ACC112 (cell line): ENCODE data around the gene HLA-DOB.

Experiments used
- H2AFZ ChIP-seq: fragments of 200-600 bp; sonication (generic); one replicate; pipeline ENCODE4 v1.6.0; 2017; ENCODE audit warnings: antibody characterized with exemption, low read length; ENCODE audit not compliant: unreplicated experiment
- H3K27ac ChIP-seq: fragments of 200-600 bp; sonication (generic); 2 replicates; pipeline ENCODE4 v1.5.1; 2014; ENCODE audit warnings: low read depth, mild to moderate bottlenecking, antibody characterized with exemption, low read length, moderate library complexity
- H3K27me3 ChIP-seq: fragments of 200-600 bp; sonication (generic); 2 replicates; pipeline ENCODE4 v1.6.1; 2014; ENCODE audit warnings: mild to moderate bottlenecking, antibody characterized with exemption, low read length, moderate library complexity, mixed read lengths; ENCODE audit not compliant: insufficient read depth
- H3K36me3 ChIP-seq: fragments of 200-600 bp; sonication (generic); 2 replicates; pipeline ENCODE4 v1.6.1; 2016; ENCODE audit warnings: mild to moderate bottlenecking, antibody characterized with exemption, low read length, moderate library complexity, mixed read lengths; ENCODE audit not compliant: insufficient read depth
- H3K4me1 ChIP-seq: fragments of 200-600 bp; sonication (generic); one replicate; pipeline ENCODE4 v1.6.1; 2016; ENCODE audit warnings: low read length, mixed read lengths; ENCODE audit not compliant: insufficient read depth, unreplicated experiment, control insufficient read depth
- H3K4me3 ChIP-seq: fragments of 200-600 bp; sonication (generic); 2 replicates; pipeline ENCODE4 v1.5.1; 2014; ENCODE audit warnings: mild to moderate bottlenecking, low read depth, low read length
- H3K79me2 ChIP-seq: fragments of 200-600 bp; sonication (generic); one replicate; pipeline ENCODE4 v1.6.0; 2016; ENCODE audit warnings: low read length; ENCODE audit not compliant: control insufficient read depth, unreplicated experiment, insufficient read depth

Gene HLA-DOB

DNA sequence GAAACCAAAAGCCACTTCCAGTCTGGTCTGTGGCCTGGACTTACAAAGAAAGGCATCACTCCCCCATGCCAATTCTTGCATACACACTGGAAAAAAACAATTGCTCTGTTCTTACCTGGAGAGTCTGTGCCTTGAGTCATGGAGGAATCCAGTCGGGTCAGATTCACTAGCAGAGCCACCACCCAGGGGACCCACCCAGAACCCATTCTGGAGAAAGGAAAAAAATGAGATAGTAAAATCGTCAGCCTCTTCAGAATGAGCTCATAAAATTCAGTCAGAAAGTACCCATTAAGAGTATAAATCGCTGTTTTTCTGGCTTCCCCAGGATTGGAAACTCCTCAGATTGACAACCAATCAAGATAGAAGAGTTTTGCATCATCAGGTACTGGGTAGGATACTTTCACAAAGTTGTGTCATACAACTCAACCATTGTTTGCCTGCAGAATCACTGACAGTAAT, at the start of gene HLA-DOB:
TSS of gene HLA-DOB (minus strand) at position 257 of the 459 bp plus-strand sequence. CDS start at position 206, 51 bp downstream.
- Histone ChIP-seq H3K79me2 (no peaks in the 10 kb centered on the region), H3K36me3 (no peaks in the 10 kb centered on the region), H3K4me1 (peaks cover 11% of the 10 kb centered on the region), H3K27me3 (no peaks in the 10 kb centered on the region), H2AFZ (no peak within 1 kb of the TSS), H3K27ac (no peak within 1 kb of the TSS), H3K4me3 (no peak within 1 kb of the TSS)

DNA sequence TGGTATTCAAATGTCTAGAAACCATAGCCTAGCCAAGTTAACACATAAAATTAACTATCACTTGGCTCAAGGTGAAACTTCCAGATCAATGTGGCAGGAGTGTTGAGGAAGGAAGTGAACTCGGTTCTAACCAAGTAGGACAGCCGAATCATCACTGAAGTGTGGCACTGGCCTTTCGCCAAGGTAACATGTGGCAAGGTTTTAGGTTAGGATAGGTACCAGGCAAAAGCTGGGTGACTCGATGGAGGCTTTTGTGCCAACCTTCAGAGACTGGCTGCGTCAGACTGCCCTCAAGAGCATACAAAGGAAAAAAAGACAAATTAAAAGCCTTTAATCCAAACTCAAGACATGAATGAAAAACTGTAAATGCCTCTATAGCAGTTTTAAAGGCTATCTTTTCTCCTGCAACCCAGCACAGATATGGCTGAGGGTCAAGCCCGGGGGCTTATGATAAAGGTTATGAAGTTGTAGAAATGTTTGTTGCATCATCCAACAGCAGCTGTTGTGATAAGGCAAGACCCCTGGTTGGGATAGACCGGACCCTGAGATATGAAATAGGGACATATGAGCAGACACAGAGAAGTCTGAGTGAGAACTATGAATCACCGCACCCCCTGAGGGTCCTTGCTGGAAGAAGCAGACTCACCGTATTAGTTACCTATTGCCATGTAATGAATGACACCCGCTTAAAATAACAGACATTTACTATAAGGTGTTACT, 49.1 kb upstream of the HLA-DOB start:
- Histone ChIP-seq H3K4me1 (peaks cover 7% of the 10 kb centered on the region), H3K27ac (no peak overlapping the region), H3K4me3 (no peak overlapping the region), H3K79me2 (no peaks in the 10 kb centered on the region), H3K27me3 (no peaks in the 10 kb centered on the region; the same call in none of the 2 replicates), H2AFZ (no peak overlapping the region), H3K36me3 (peaks cover 1% of the 10 kb centered on the region; the same call in 1 of the 2 replicates)

- no peaks in the 10 kb centered on the region for H3K79me2 ChIP-seq
- no peak overlapping the region for H2AFZ ChIP-seq
- H3K36me3 ChIP-seq, result peaks cover 16% of the 10 kb centered on the region
- no peaks in the 10 kb centered on the region for H3K27me3 ChIP-seq
- peaks cover 4% of the 10 kb centered on the region for H3K4me1 ChIP-seq
- no peak overlapping the region for H3K27ac ChIP-seq
- no peak overlapping the region for H3K4me3 ChIP-seq
Measured at GRCh38 chr6:32862725-32863124, 45.9 kb upstream of the HLA-DOB start.

DNA sequence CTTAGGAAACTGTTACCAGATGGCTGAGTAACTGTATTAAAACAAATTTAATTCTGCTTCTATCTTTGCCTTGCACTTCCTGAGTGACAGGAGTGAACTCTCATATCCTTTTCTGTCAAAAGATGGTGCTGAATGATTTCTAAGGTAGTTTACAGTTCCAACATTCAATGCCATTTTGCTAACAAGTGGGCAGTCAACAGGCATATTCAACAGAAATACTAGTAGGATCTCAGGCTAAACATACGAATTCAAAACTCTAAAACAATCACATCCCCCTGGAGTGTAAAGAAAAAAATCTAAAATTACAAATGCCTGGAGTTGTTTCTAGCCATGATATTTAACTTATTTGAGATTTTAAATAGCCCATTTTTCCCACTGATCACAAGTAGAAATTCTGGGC, 43.9 kb upstream of the HLA-DOB start:
- H3K27ac ChIP-seq, result no peak overlapping the region
- no peaks in the 10 kb centered on the region for H3K27me3 ChIP-seq
- peaks cover 8% of the 10 kb centered on the region for H3K4me1 ChIP-seq
- H3K4me3 ChIP-seq, result no peak overlapping the region
- H3K79me2 ChIP-seq, result peaks cover 5% of the 10 kb centered on the region
- H2AFZ ChIP-seq, result no peak overlapping the region
- H3K36me3 ChIP-seq, result peaks cover 21% of the 10 kb centered on the region

GRCh38 chr6:32858194-32858593, 41.4 kb upstream of the HLA-DOB start:
- Histone ChIP-seq H2AFZ (no peak overlapping the region), H3K4me3 (no peak overlapping the region), H3K27me3 (no peaks in the 10 kb centered on the region), H3K36me3 (peaks cover 21% of the 10 kb centered on the region), H3K27ac (no peak overlapping the region), H3K79me2 (peaks cover 21% of the 10 kb centered on the region), H3K4me1 (peaks cover 14% of the 10 kb centered on the region)

DNA sequence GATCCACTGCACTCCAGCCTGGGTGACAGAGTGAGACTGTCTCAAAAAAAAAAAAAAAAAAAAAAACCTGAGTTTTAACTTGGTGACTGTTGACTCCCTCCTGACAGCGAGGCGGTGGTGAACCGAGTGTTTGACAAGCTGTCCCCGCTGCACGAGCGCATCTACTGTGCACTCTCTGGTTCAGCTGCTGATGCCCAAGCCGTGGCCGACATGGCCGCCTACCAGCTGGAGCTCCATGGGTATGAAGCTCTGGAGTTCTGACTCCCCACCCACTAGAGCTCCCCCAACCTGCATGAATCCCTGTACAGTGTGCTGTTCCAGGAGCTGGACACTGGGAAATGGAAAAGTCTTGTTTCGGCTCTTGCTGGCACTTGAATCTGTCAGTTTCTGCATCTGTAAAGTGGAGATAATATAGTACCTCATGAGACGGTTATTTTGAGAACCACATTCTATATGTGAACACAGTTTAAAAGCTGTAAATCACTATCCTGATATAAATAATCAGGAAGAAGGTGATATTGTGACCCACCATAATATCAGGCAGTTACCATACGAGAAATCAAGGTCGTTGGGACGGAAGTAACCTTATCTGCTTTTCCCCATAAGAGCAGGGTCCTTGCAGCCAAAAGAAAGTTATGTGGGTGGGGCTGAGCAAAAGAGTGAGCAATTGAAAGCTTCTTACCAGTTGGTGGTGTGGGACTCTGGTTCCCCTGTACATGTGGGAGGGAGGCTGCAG, 40.5 kb upstream of the HLA-DOB start:
- peaks cover 29% of the 10 kb centered on the region for H3K79me2 ChIP-seq
- peaks cover 21% of the 10 kb centered on the region for H3K36me3 ChIP-seq
- H3K27me3 ChIP-seq, result no peaks in the 10 kb centered on the region
- no peak overlapping the region for H3K4me3 ChIP-seq
- H3K27ac ChIP-seq, result no peak overlapping the region
- no peak overlapping the region for H2AFZ ChIP-seq
- H3K4me1 ChIP-seq, result peaks cover 14% of the 10 kb centered on the region

DNA sequence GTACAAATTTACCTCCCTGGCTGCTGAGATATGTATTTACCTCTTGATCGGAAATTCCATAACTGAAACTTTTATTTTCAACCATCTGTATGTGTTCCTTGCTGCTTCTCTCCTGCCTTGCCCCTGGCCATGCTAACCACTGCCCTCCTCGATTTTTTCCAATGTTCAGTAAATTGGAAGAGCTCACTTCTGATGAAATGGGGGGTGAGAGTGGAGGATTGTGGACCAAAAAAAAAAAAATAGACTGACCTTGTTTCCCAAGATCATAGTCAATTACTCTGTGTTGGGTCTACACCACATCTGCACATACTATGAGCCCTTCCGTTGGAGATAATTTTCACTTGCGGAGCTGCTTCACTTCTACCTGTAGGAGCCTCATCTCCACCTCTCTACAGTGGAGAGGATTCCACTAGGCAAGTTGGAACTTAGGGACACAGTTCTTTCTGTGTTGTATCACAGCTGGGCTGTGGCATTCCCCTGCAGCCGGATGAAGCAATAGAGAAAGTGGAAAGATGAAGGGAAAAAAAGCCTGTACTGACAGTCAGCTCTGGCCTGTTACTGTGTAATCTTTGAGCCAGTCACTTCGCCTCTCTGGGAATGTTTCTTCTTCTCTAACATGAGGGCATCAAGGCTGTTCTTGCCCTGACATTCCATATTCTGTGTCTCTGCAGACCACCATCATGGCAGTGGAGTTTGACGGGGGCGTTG, 38.8 kb upstream of the HLA-DOB start:
- peak overlapping the region; percentile 99 for H3K4me3 ChIP-seq
- H2AFZ ChIP-seq, result no peak overlapping the region
- H3K27me3 ChIP-seq, result no peaks in the 10 kb centered on the region
- peaks cover 24% of the 10 kb centered on the region for H3K4me1 ChIP-seq
- H3K36me3 ChIP-seq, result peaks cover 27% of the 10 kb centered on the region
- H3K27ac ChIP-seq, result no peak overlapping the region
- peaks cover 46% of the 10 kb centered on the region for H3K79me2 ChIP-seq

GRCh38 chr6:32854376-32855178, 37.8 kb upstream of the HLA-DOB start:
- peak overlapping the region; percentile 95 for H3K27ac ChIP-seq
- H3K4me1 ChIP-seq, result peaks cover 24% of the 10 kb centered on the region
- no peaks in the 10 kb centered on the region for H3K27me3 ChIP-seq
- peak overlapping the region; percentile 68 for H2AFZ ChIP-seq
- peak overlapping the region; percentile 99 for H3K4me3 ChIP-seq
- H3K79me2 ChIP-seq, result peaks cover 56% of the 10 kb centered on the region
- H3K36me3 ChIP-seq, result peaks cover 28% of the 10 kb centered on the region

DNA sequence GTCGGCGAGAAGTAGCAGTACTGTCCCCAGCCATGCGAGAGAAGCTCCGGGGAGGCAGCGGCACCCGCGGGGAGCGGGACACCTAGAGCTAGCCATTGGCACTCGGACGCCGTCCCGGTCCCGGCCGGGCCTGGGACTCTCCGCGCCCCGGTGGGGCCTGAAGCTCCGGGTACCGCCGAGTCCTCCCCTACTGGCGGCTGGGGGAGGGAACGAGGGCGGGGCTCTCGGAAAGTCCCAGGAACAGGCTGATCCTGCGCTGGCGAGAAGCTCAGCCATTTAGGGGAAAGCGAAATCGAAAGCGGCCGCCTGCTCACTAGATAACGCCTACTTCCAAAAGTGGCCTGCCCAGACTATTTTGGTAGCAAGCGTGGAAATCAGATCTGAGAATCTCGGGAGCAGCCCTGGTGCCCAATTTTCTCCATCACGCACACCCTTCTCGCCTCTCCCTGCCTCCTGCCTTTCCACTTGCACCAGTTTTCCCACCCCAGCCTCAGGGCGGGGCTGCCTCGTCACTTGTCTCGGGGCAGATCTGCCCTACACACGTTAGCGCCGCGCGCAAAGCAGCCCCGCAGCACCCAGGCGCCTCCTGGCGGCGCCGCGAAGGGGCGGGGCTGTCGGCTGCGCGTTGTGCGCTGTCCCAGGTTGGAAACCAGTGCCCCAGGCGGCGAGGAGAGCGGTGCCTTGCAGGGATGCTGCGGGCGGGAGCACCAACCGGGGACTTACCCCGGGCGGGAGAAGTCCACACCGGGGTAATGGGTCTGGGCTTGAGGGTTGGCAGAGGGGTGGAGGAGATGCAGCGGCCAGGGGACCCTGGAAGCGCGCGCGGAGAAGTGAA, 37.0 kb upstream of the HLA-DOB start, which contains the start of the genes PSMB9 and TAP1:
TSS of gene PSMB9 (plus strand) at position 652 of the 835 bp plus-strand sequence. CDS start at position 690, 38 bp downstream.
TSS of gene TAP1 (minus strand) at position 164 of the 835 bp plus-strand sequence. CDS start at position 96, 68 bp downstream.
- H3K27me3 ChIP-seq, result no peaks in the 10 kb centered on the region
- peak within 1 kb of the TSS; percentile 99 for H3K4me3 ChIP-seq
- H3K79me2 ChIP-seq, result peaks cover 56% of the 10 kb centered on the region
- H3K27ac ChIP-seq, result peak within 1 kb of the TSS; percentile 95
- H3K4me1 ChIP-seq, result peaks cover 24% of the 10 kb centered on the region
- H2AFZ ChIP-seq, result peak within 1 kb of the TSS; percentile 89
- H3K36me3 ChIP-seq, result peaks cover 31% of the 10 kb centered on the region; the same call in 1 of the 2 replicates
